DND-41 (cell line): ENCODE measurements around the gene NPHS1.
"Not testable (repeated sequence)": the region's sequence is repeated elsewhere in the genome, so short reads cannot be mapped to it uniquely, and the experiment has no call there.

ENCODE experiments used
- ATAC-seq: fragments of 200-7000 bp; cut with Tn5 transposase; 3 replicates; pipeline ENCODE4 v1.9.1; 2021; ENCODE audit warnings: low read depth; ENCODE audit not compliant: insufficient read depth
- DNase-seq: peaks from one replicate; pipeline ENCODE4 v3.0.0-alpha.2; 2020
- H2AFZ ChIP-seq: 2 replicates; pipeline ENCODE4 v1.6.0; 2012; ENCODE audit warnings: low read depth, low read length
- H3K27ac ChIP-seq: 2 replicates; pipeline ENCODE4 v1.5.1; 2012; ENCODE audit warnings: low read length, inconsistent platforms
- H3K27me3 ChIP-seq: fragments of 200-600 bp; sonication (generic); 2 replicates; pipeline ENCODE4 v1.6.0; 2012; ENCODE audit warnings: low read length, mild to moderate bottlenecking, inconsistent platforms; ENCODE audit not compliant: insufficient read depth, poor library complexity
- H3K36me3 ChIP-seq: 2 replicates; pipeline ENCODE4 v1.5.1; 2012; ENCODE audit warnings: low read length, inconsistent platforms; ENCODE audit not compliant: insufficient read depth
- H3K4me1 ChIP-seq: 2 replicates; pipeline ENCODE4 v1.5.1; 2012; ENCODE audit warnings: mild to moderate bottlenecking, low read length; ENCODE audit not compliant: insufficient read depth
- H3K4me2 ChIP-seq: 2 replicates; pipeline ENCODE4 v1.6.0; 2012; ENCODE audit warnings: mild to moderate bottlenecking, moderate library complexity, low read length, inconsistent platforms; ENCODE audit not compliant: insufficient read depth
- H3K4me3 ChIP-seq, 2 experiments: fragments of 200-600 bp in 1 of 2; shearing (Covaris generic) in 1 of 2; 2 replicates each; pipeline ENCODE4 v1.5.1; 2012 to 2016; ENCODE audit warnings: inconsistent platforms in 2 of 2, low read length in 2 of 2, mild to moderate bottlenecking in 2 of 2, low read depth in 1 of 2, moderate library complexity in 1 of 2
- H3K79me2 ChIP-seq: 2 replicates; pipeline ENCODE4 v1.6.0; 2012; ENCODE audit warnings: low read length, inconsistent platforms; ENCODE audit not compliant: insufficient read depth
- H3K9ac ChIP-seq: 2 replicates; pipeline ENCODE4 v1.6.0; 2012; ENCODE audit warnings: low read depth, mild to moderate bottlenecking, inconsistent platforms, low read length, moderate library complexity
- H3K9me3 ChIP-seq: 2 replicates; pipeline ENCODE4 v1.5.1; 2012; ENCODE audit warnings: low read length, moderate library complexity, mild to moderate bottlenecking, inconsistent platforms; ENCODE audit not compliant: insufficient read depth, severe bottlenecking
- H4K20me1 ChIP-seq: 2 replicates; pipeline ENCODE4 v1.6.0; 2012; ENCODE audit warnings: low read length; ENCODE audit not compliant: insufficient read depth
- EZH2 ChIP-seq: IDR thresholded peaks from 3 replicates; pipeline ENCODE4 v1.6.1; 2012; ENCODE audit warnings: borderline replicate concordance, low read depth, mild to moderate bottlenecking, moderate library complexity, low read length, inconsistent platforms; ENCODE audit not compliant: severe bottlenecking
- TF ChIP-seq, protein P1 (sequence below): IDR thresholded peaks from 2 replicates; pipeline ENCODE4 v1.5.1; 2012; ENCODE audit warnings: borderline replicate concordance, low read length, moderate library complexity, mild to moderate bottlenecking; ENCODE audit not compliant: poor library complexity, severe bottlenecking; ENCODE audit errors: extremely low read depth

Gene NPHS1

DNA sequence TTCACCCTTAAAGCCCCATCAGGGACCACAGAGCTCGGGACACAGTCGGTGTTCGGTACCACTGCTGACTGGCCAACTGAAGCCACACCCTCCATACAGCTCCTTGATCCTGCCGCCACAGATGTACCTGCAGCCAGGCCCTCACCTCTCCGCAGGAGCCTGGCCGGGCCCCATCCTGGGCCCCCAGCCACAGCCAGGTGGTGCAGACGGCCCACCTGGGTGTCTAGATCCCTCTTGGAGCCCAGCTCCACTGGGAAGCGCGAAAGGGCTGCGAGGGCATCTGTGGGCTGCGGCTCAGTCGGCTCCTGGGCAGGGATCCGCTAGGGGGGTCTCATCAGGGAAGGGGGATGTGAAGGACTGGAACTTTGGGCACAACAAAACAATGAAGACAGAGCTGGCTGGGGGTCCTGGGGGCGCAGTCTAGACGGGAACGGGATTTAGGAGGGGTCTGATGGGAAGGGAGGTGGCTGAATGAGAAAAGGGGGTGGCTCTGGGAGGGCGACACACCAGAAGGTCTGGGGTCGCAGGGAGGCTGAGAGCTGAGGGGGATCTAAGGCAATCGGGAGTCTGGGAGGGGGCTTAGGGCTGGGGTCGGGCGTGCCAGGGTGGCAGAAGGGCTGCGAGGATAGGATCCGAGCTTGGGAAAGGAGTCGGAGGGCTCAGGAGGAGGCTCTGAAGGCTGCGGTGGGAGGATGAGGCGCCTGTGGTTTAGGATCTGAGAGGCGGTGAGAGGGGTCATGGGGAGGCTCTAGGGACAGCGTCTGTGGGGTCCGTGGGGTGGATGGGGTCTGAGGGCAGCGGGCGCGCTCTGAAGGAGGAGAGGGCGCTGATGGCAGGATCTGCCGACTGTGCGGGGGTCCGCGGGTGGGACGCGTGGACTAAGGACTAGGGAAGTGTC lies 55.4 kb downstream of the NPHS1 start:
- no peaks in the 10 kb centered on the region for H3K27me3 ChIP-seq
- no peak overlapping the region for H3K4me2 ChIP-seq
- H4K20me1 ChIP-seq = no peaks in the 10 kb centered on the region; the same call in 1 of the 2 replicates
- no peak for TF ChIP-seq EZH2
- TF ChIP-seq, protein P1, sequence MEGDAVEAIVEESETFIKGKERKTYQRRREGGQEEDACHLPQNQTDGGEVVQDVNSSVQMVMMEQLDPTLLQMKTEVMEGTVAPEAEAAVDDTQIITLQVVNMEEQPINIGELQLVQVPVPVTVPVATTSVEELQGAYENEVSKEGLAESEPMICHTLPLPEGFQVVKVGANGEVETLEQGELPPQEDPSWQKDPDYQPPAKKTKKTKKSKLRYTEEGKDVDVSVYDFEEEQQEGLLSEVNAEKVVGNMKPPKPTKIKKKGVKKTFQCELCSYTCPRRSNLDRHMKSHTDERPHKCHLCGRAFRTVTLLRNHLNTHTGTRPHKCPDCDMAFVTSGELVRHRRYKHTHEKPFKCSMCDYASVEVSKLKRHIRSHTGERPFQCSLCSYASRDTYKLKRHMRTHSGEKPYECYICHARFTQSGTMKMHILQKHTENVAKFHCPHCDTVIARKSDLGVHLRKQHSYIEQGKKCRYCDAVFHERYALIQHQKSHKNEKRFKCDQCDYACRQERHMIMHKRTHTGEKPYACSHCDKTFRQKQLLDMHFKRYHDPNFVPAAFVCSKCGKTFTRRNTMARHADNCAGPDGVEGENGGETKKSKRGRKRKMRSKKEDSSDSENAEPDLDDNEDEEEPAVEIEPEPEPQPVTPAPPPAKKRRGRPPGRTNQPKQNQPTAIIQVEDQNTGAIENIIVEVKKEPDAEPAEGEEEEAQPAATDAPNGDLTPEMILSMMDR = no peak
- H2AFZ ChIP-seq = no peak overlapping the region
- H3K9me3 ChIP-seq = no peaks in the 10 kb centered on the region
- H3K36me3 ChIP-seq = no peaks in the 10 kb centered on the region
- H3K27ac ChIP-seq = no peak overlapping the region
- ATAC-seq = no peak
- no peak overlapping the region for H3K9ac ChIP-seq
- no peak for DNase-seq
- H3K4me3 ChIP-seq = no peak overlapping the region
- H3K79me2 ChIP-seq = no peaks in the 10 kb centered on the region
- no peaks in the 10 kb centered on the region for H3K4me1 ChIP-seq

- H3K9ac ChIP-seq, H3K27ac ChIP-seq, H3K79me2 ChIP-seq, H3K4me1 ChIP-seq, H3K36me3 ChIP-seq, H3K4me3 ChIP-seq, H3K27me3 ChIP-seq, H3K4me2 ChIP-seq, ATAC-seq, H4K20me1 ChIP-seq, DNase-seq, H2AFZ ChIP-seq, H3K9me3 ChIP-seq: not testable (repeated sequence)
Observed at GRCh38 chr19:35795564-35795963, 56.7 kb downstream of the NPHS1 start.

- no peak overlapping the region for H3K4me3 ChIP-seq
- H3K27ac ChIP-seq = no peak overlapping the region
- H3K9ac ChIP-seq = no peak overlapping the region
- H3K4me2 ChIP-seq = no peak overlapping the region
- no peaks in the 10 kb centered on the region for H3K27me3 ChIP-seq
- no peaks in the 10 kb centered on the region for H3K9me3 ChIP-seq
- H4K20me1 ChIP-seq = peaks cover 4% of the 10 kb centered on the region
- no peaks in the 10 kb centered on the region for H3K79me2 ChIP-seq
- no peak for ATAC-seq
- DNase-seq = no peak
- TF ChIP-seq, protein P1 = no peak
- no peak for TF ChIP-seq EZH2
- H3K4me1 ChIP-seq = no peaks in the 10 kb centered on the region
- H3K36me3 ChIP-seq = no peaks in the 10 kb centered on the region
- no peak overlapping the region for H2AFZ ChIP-seq
Observed at GRCh38 chr19:35793381-35794165, 58.7 kb downstream of the NPHS1 start.

GRCh38 chr19:35792888-35793287 lies 59.4 kb downstream of the NPHS1 start:
- Histone ChIP-seq H3K36me3 (no peaks in the 10 kb centered on the region), H3K27ac (no peak overlapping the region), H3K27me3 (no peaks in the 10 kb centered on the region), H3K79me2 (no peaks in the 10 kb centered on the region), H2AFZ (no peak overlapping the region), H3K4me1 (no peaks in the 10 kb centered on the region), H3K4me2 (no peak overlapping the region), H3K9me3 (no peaks in the 10 kb centered on the region), H3K9ac (no peak overlapping the region), H4K20me1 (peaks cover 4% of the 10 kb centered on the region), H3K4me3 (no peak overlapping the region)
- ATAC-seq = no peak
- TF ChIP-seq, protein P1 = no peak
- TF ChIP-seq EZH2 = no peak
- no peak for DNase-seq
